CD4-positive, CD25-positive, alpha-beta regulatory T cell (primary cell): Measurements from ENCODE around the gene ADGRL4. TPM values are rescaled to one million over a fixed set of nuclear protein-coding genes. Genes with fewer than 3 reads are reported as not detected.

ENCODE experiments used
- ATAC-seq, 2 donors: fragments of 150-1000 bp; cut with Tn5 transposase; one replicate each; pipeline ENCODE4 v1.10.0; 2021; ENCODE audit warnings: low read depth in 2 of 2, moderate number of reproducible peaks in 2 of 2, moderate library complexity in 1 of 2
- DNase-seq, 3 donors: peaks; one replicate each; pipeline versions ENCODE4 v3.0.0 to v3.0.0-alpha.2; 2012 to 2022; ENCODE audit warnings: mixed read lengths in 1 of 3
- H3K27ac ChIP-seq: one replicate; pipeline ENCODE4 v1.7.0; 2013; ENCODE audit warnings: mild to moderate bottlenecking, low read length; ENCODE audit not compliant: insufficient read depth, poor library complexity, severe bottlenecking
- H3K27me3 ChIP-seq: one replicate; pipeline ENCODE4 v1.7.0; 2013; ENCODE audit warnings: low read length; ENCODE audit not compliant: control insufficient read depth, insufficient read depth
- H3K36me3 ChIP-seq: one replicate; pipeline ENCODE4 v1.7.0; 2013; ENCODE audit warnings: mild to moderate bottlenecking, low read length, moderate library complexity; ENCODE audit not compliant: control insufficient read depth, insufficient read depth
- H3K4me1 ChIP-seq: 2 replicates; pipeline ENCODE4 v1.7.0; 2013; ENCODE audit warnings: mild to moderate bottlenecking, low read length; ENCODE audit not compliant: insufficient read depth, control insufficient read depth, poor library complexity, severe bottlenecking
- H3K4me3 ChIP-seq: one replicate; pipeline ENCODE4 v1.7.0; 2013; ENCODE audit warnings: low read depth, mild to moderate bottlenecking, low read length, moderate library complexity
- H3K9me3 ChIP-seq, 2 experiments: 1 replicate in 1 of 2; 2 replicates in 1 of 2; pipeline ENCODE4 v1.7.0; 2013; ENCODE audit warnings: low read length in 2 of 2, mild to moderate bottlenecking in 1 of 2, moderate library complexity in 1 of 2; ENCODE audit not compliant: control insufficient read depth in 2 of 2
- H3K27ac Mint-ChIP-seq, 3 donors: one replicate each; pipeline ENCODE4 v1.8.0; 2020 to 2022; ENCODE audit warnings: mild to moderate bottlenecking in 3 of 3, mixed read lengths in 3 of 3, moderate library complexity in 2 of 3
- H3K27me3 Mint-ChIP-seq: one replicate; pipeline ENCODE4 v1.8.0; 2022; ENCODE audit warnings: mild to moderate bottlenecking, mixed read lengths
- H3K36me3 Mint-ChIP-seq: one replicate; pipeline ENCODE4 v1.8.0; 2020; ENCODE audit warnings: mixed read lengths
- H3K4me1 Mint-ChIP-seq, 4 donors: one replicate each; pipeline ENCODE4 v1.8.0; 2020 to 2022; ENCODE audit warnings: mixed read lengths in 4 of 4, mild to moderate bottlenecking in 1 of 4
- H3K4me3 Mint-ChIP-seq, 4 donors: one replicate each; pipeline ENCODE4 v1.8.0; 2020 to 2022; ENCODE audit warnings: mild to moderate bottlenecking in 4 of 4, mixed read lengths in 4 of 4, moderate library complexity in 3 of 4
- H3K9me3 Mint-ChIP-seq, 7 donors: one replicate each; pipeline ENCODE4 v1.8.0; 2020 to 2022; ENCODE audit warnings: mixed read lengths in 7 of 7, mild to moderate bottlenecking in 3 of 7, moderate library complexity in 2 of 7
- polyA plus RNA-seq, 4 donors: library from polyadenylated mRNA; unstranded; fragments of 300-500 nt; fragmentation: Illumina TruSeq; gene quantifications; one replicate each; pipeline ENCODE4 v1.2.3, GENCODE V29; 2021
- total RNA-seq: library from RNA; stranded (reverse); gene quantifications from one replicate; pipeline ENCODE4 v1.2.3, GENCODE V29; 2022

The ADGRL4 gene
- total RNA-seq (not detected), polyA plus RNA-seq (not detected)

DNA sequence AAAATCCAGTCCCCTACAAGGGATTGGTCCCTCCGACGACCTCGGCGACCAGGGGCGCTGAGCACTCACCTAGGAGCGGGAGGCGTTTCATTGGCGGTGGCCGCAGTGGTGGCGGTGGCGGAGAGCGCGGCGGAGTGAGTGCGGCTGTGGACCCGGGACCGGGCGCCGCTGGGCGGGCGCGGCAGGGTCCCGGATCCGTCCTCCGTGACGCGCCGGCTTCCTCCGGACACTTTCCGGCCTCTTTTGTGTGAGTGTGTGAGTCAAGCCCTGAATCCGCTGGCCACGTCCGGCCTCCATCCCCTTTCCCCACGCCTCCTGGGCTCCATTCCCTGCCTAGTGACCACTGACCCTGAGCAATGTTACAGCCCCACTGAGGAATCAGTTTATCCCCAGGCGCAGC, at the start of gene ADGRL4:
Gene ADGRL4 (minus strand): TSS at position 167 of the 400 bp plus-strand sequence. CDS start 76 bp downstream, at position 91.
- ATAC-seq: no peak
- no peaks in the 10 kb centered on the region for H3K4me1 ChIP-seq

DNA sequence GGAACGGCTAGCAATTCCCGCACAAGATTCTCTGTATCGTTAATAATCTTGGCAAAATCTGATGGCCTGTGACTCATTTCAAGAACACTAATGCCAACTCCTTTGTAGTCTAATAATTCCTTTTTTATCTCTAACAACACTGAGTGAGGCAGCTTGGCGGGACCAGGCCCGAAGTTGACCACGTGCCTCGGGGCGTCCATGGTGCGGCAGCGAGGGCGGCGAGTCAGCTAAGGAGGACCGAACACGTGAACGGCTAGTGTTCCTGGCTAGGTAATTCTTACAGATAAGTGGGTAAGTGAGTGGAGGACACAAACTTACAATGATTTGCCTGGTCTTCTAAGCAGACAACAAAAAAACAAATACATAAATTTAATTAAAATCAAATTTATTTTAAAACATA, 49.3 kb upstream of the ADGRL4 start:
- ATAC-seq (no peak), DNase-seq (no peak)
- Mint-ChIP-seq H3K9me3 (peaks cover 0 to 33% (median 9%) of the 10 kb centered on the region in 7 donors), H3K4me3 (no peak overlapping the region), H3K36me3 (no peaks in the 10 kb centered on the region), H3K27ac (no peak overlapping the region), H3K4me1 (peaks cover 0 to 2% (median 0%) of the 10 kb centered on the region in 4 donors), H3K27me3 (no peaks in the 10 kb centered on the region)
- Histone ChIP-seq H3K27ac (no peak overlapping the region), H3K9me3 (peaks cover 0 to 5% of the 10 kb centered on the region in 2 experiments), H3K27me3 (no peaks in the 10 kb centered on the region), H3K4me3 (no peak overlapping the region), H3K4me1 (no peaks in the 10 kb centered on the region), H3K36me3 (no peaks in the 10 kb centered on the region)

More for the DNA sequence above, at the start of gene ADGRL4:
- peaks cover 0 to 3% of the 10 kb centered on the region in 2 experiments for H3K9me3 ChIP-seq
- no peak within 1 kb of the TSS for H3K4me3 Mint-ChIP-seq
- no peaks in the 10 kb centered on the region for H3K36me3 Mint-ChIP-seq
- H3K4me1 Mint-ChIP-seq: no peaks in the 10 kb centered on the region
- H3K9me3 Mint-ChIP-seq: peaks cover 2 to 8% (median 5%) of the 10 kb centered on the region in 7 donors
- H3K27ac Mint-ChIP-seq: no peak within 1 kb of the TSS
- H3K27ac ChIP-seq: no peak within 1 kb of the TSS
- H3K36me3 ChIP-seq: no peaks in the 10 kb centered on the region
- no peak for DNase-seq
- H3K27me3 Mint-ChIP-seq: no peaks in the 10 kb centered on the region
- no peak within 1 kb of the TSS for H3K4me3 ChIP-seq
- H3K27me3 ChIP-seq: no peaks in the 10 kb centered on the region

DNA sequence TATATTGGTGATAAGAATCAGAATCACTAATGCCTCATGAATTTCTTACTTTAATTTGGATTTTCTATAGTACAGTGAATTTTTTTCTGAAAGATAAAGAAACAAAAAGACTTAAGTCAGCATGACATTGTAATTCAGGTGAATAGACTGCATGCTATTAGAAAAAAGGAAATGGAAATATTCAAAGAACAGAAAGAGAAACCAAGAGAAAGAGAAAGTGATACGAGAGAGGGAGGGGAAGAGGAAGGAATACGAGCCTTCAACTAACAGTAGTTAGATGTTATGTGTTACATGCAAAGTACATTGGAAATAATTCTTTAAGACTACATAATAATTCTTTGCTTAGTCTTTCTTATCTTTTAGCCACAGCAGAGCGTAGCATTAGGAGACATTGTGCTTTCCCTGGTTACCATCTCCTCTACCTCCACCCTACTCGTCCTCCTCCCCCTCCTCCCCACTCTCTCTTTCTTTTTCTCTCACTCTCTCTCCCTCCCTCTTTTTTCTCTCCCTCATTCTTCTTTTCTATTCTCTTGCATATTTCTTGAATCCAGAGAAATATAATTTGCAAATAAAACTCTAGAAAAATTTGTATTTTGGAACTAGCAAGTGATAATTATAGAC, 46.4 kb upstream of the ADGRL4 start:
- Mint-ChIP-seq H3K9me3 (peaks cover 0 to 10% (median 6%) of the 10 kb centered on the region in 7 donors), H3K4me1 (peaks cover 0 to 2% (median 0%) of the 10 kb centered on the region in 4 donors), H3K27ac (no peak overlapping the region), H3K36me3 (no peaks in the 10 kb centered on the region), H3K4me3 (no peak overlapping the region), H3K27me3 (no peaks in the 10 kb centered on the region)
- H3K4me1 ChIP-seq: no peaks in the 10 kb centered on the region
- no peak overlapping the region for H3K4me3 ChIP-seq
- peaks cover 0 to 4% of the 10 kb centered on the region in 2 experiments for H3K9me3 ChIP-seq
- H3K27ac ChIP-seq: no peak overlapping the region
- H3K27me3 ChIP-seq: no peaks in the 10 kb centered on the region
- DNase-seq (peak in 1 of 3 donors; percentile 21), ATAC-seq (no peak)
- no peaks in the 10 kb centered on the region for H3K36me3 ChIP-seq

DNA sequence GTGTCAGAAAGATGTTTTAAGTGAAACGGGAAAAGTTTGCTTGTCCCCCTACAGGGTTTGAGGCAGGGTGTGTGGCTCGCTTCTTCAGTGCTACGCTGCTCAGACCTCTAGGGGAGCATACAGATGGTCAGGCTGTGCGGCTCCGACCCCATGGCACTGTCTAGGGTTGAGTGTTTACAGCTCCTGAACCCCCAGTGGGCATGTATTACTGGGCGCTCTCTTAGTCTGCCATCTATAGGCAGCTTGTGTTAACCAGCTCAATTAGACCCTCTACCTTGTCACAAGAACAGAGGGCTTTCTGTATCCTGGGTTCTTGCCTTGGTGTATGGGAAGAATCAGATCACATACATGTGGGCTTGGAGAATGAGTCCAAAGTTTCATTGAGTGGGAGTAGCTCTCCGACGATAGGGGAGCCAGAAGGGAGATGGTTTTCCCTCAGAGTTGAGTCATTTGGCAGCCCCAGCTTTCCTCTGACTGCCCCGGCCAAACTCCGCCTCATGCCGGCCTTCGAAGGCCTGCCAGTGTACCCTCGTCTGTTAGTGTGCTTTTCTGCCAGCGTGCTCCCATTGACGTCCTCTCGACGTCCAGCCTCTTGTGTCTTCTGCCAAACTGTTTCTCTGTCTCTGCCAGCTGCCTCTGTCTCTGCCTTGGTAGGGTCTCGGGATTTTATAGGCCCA, 38.6 kb upstream of the ADGRL4 start:
- H3K27ac ChIP-seq: no peak overlapping the region
- H3K4me3 Mint-ChIP-seq: no peak overlapping the region
- no peak overlapping the region for H3K27ac Mint-ChIP-seq
- no peaks in the 10 kb centered on the region for H3K36me3 ChIP-seq
- H3K27me3 ChIP-seq: no peaks in the 10 kb centered on the region
- peaks cover 0 to 2% (median 0%) of the 10 kb centered on the region in 4 donors for H3K4me1 Mint-ChIP-seq
- H3K9me3 Mint-ChIP-seq: peaks cover 0 to 7% (median 0%) of the 10 kb centered on the region in 7 donors
- no peak overlapping the region for H3K4me3 ChIP-seq
- H3K9me3 ChIP-seq: no peaks in the 10 kb centered on the region
- H3K4me1 ChIP-seq: no peaks in the 10 kb centered on the region
- no peaks in the 10 kb centered on the region for H3K36me3 Mint-ChIP-seq
- no peak for DNase-seq
- H3K27me3 Mint-ChIP-seq: no peaks in the 10 kb centered on the region
- no peak for ATAC-seq

GRCh38 chr1:79043506-79043905, 37.0 kb upstream of the ADGRL4 start:
- Histone ChIP-seq H3K4me1 (no peaks in the 10 kb centered on the region), H3K36me3 (no peaks in the 10 kb centered on the region), H3K9me3 (no peaks in the 10 kb centered on the region), H3K4me3 (no peak overlapping the region), H3K27me3 (no peaks in the 10 kb centered on the region), H3K27ac (no peak overlapping the region)
- no peaks in the 10 kb centered on the region for H3K27me3 Mint-ChIP-seq
- H3K9me3 Mint-ChIP-seq: peaks cover 0 to 8% (median 1%) of the 10 kb centered on the region in 7 donors
- DNase-seq: no peak
- no peak overlapping the region for H3K27ac Mint-ChIP-seq
- H3K36me3 Mint-ChIP-seq: no peaks in the 10 kb centered on the region
- no peak overlapping the region for H3K4me3 Mint-ChIP-seq
- ATAC-seq: no peak
- peaks cover 0 to 2% (median 0%) of the 10 kb centered on the region in 4 donors for H3K4me1 Mint-ChIP-seq

- Histone ChIP-seq H3K27ac (no peak overlapping the region), H3K4me1 (no peaks in the 10 kb centered on the region), H3K36me3 (no peaks in the 10 kb centered on the region), H3K4me3 (no peak overlapping the region), H3K9me3 (peaks cover 0 to 2% of the 10 kb centered on the region in 2 experiments), H3K27me3 (no peaks in the 10 kb centered on the region)
- H3K27me3 Mint-ChIP-seq: no peaks in the 10 kb centered on the region
- ATAC-seq (no peak), DNase-seq (no peak)
- H3K9me3 Mint-ChIP-seq: peaks cover 0 to 14% (median 2%) of the 10 kb centered on the region in 7 donors
- H3K36me3 Mint-ChIP-seq: no peaks in the 10 kb centered on the region
- H3K4me3 Mint-ChIP-seq: no peak overlapping the region
- H3K4me1 Mint-ChIP-seq: peaks cover 0 to 2% (median 0%) of the 10 kb centered on the region in 4 donors
- H3K27ac Mint-ChIP-seq: no peak overlapping the region
These were observed 36.0 kb upstream of the ADGRL4 start for GRCh38 chr1:79042539-79042938.

DNA sequence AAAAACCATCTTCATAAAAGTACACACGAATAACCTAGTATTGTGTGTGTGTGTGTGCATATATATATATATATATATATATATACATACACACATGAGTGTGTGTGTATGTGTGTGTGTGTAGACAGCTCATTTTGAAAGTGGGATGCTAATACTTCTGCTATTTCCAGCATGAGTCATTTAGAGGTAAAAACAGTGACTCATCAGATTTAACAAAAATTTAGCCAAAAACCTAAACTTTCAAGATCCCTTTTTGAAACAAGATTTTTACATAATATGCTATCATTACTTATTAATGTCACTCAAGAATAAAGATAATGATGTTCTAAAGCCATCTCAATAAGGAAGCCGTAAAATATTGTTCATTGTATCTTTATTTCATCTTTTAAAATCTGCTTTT, 35.6 kb upstream of the ADGRL4 start:
- no peak overlapping the region for H3K27ac Mint-ChIP-seq
- H3K9me3 ChIP-seq: peaks cover 0 to 3% of the 10 kb centered on the region in 2 experiments
- no peak overlapping the region for H3K4me3 Mint-ChIP-seq
- peaks cover 0 to 18% (median 3%) of the 10 kb centered on the region in 7 donors for H3K9me3 Mint-ChIP-seq
- H3K27me3 ChIP-seq: no peaks in the 10 kb centered on the region
- H3K27me3 Mint-ChIP-seq: no peaks in the 10 kb centered on the region
- no peaks in the 10 kb centered on the region for H3K4me1 ChIP-seq
- H3K36me3 Mint-ChIP-seq: no peaks in the 10 kb centered on the region
- no peaks in the 10 kb centered on the region for H3K36me3 ChIP-seq
- no peak overlapping the region for H3K27ac ChIP-seq
- DNase-seq (no peak), ATAC-seq (no peak)
- H3K4me1 Mint-ChIP-seq: peaks cover 0 to 2% (median 0%) of the 10 kb centered on the region in 4 donors
- no peak overlapping the region for H3K4me3 ChIP-seq
